Activated CD8-positive, alpha-beta T cell treated with anti-CD3 and anti-CD28 coated beads, Interleukin-2, amount 10 ng/mL, durations not matched to agents 7 days and 5 days (primary cell): ENCODE results near the gene CEP131. TPM values are rescaled to one million over a fixed set of nuclear protein-coding genes. Genes with fewer than 3 reads are reported as not detected.

Experiments used
- ATAC-seq: fragments of 150-1000 bp; cut with Tn5 transposase; one replicate; pipeline ENCODE4 v1.10.0; 2021; ENCODE audit warnings: moderate library complexity
- CTCF ChIA-PET: fragments of 350-600 bp; sonication (Branson Sonifier 250); formaldehyde crosslinking; loops from one replicate; lab custom pipeline; 2021; ENCODE audit warnings: antibody characterized with exemption; lab: Charles Lee
- POLR2A ChIA-PET: fragments of 350-600 bp; sonication (Branson Sonifier 250); formaldehyde crosslinking; loops from one replicate; lab custom pipeline; 2021; ENCODE audit warnings: antibody characterized with exemption; lab: Charles Lee
- DNase-seq: peaks from one replicate; pipeline ENCODE4 v3.0.0-alpha.2; 2020
- H3K27ac Mint-ChIP-seq: one replicate; pipeline ENCODE4 v1.8.0; 2021; ENCODE audit warnings: mild to moderate bottlenecking, mixed read lengths
- H3K27me3 Mint-ChIP-seq: one replicate; pipeline ENCODE4 v1.8.0; 2021; ENCODE audit warnings: low read depth, mixed read lengths
- H3K36me3 Mint-ChIP-seq: one replicate; pipeline ENCODE4 v1.8.0; 2021; ENCODE audit warnings: low read depth, mixed read lengths
- H3K4me1 Mint-ChIP-seq: one replicate; pipeline ENCODE4 v1.8.0; 2021; ENCODE audit warnings: low read depth, mixed read lengths
- H3K4me3 Mint-ChIP-seq: one replicate; pipeline ENCODE4 v1.8.0; 2021; ENCODE audit warnings: mild to moderate bottlenecking, mixed read lengths
- H3K9me3 Mint-ChIP-seq: one replicate; pipeline ENCODE4 v1.8.0; 2022; ENCODE audit warnings: mixed read lengths; ENCODE audit not compliant: insufficient read depth
- total RNA-seq, 2 experiments: library from RNA; stranded (reverse); gene quantifications; one replicate each; pipeline ENCODE4 v1.2.3, GENCODE V29; 2021

CEP131 gene
- total RNA-seq, 2 experiments from 2014 or later = 17.9 to 19.0 TPM

GRCh38 chr17:81200695-81201580, 21.8 kb downstream of the CEP131 start:
- no peak overlapping the region for H3K27ac Mint-ChIP-seq
- no peak overlapping the region for H3K4me3 Mint-ChIP-seq
- DNase-seq (peak; percentile 58), ATAC-seq (peak; percentile 79)
- H3K36me3 Mint-ChIP-seq = no peaks in the 10 kb centered on the region
- ChIA-PET CTCF (interaction anchor here (1.3 kb wide), 1 partner anchor 57 kb away, joined by 3 read pairs; no protein-coding TSS in a partner anchor), POLR2A (no interaction called here)
- no peaks in the 10 kb centered on the region for H3K4me1 Mint-ChIP-seq
- no peaks in the 10 kb centered on the region for H3K9me3 Mint-ChIP-seq
- H3K27me3 Mint-ChIP-seq = no peaks in the 10 kb centered on the region

GRCh38 chr17:81200201-81200600, 22.6 kb downstream of the CEP131 start:
- DNase-seq (no peak), ATAC-seq (no peak)
- Mint-ChIP-seq H3K4me1 (no peaks in the 10 kb centered on the region), H3K27me3 (no peaks in the 10 kb centered on the region), H3K36me3 (no peaks in the 10 kb centered on the region), H3K4me3 (no peak overlapping the region), H3K27ac (no peak overlapping the region), H3K9me3 (no peaks in the 10 kb centered on the region)
- ChIA-PET CTCF (interaction anchor here (1.3 kb wide), 1 partner anchor 56 kb away, joined by 3 read pairs; no protein-coding TSS in a partner anchor), POLR2A (no interaction called here)

- Mint-ChIP-seq H3K4me3 (no peak overlapping the region), H3K27ac (no peak overlapping the region), H3K4me1 (no peaks in the 10 kb centered on the region), H3K36me3 (no peaks in the 10 kb centered on the region), H3K27me3 (no peaks in the 10 kb centered on the region), H3K9me3 (no peaks in the 10 kb centered on the region)
- ChIA-PET POLR2A (no interaction called here), CTCF (no interaction called here)
- DNase-seq (no peak), ATAC-seq (no peak)
Measured at GRCh38 chr17:81199482-81199830, 23.3 kb downstream of the CEP131 start.

- ATAC-seq (no peak), DNase-seq (no peak)
- no peaks in the 10 kb centered on the region for H3K36me3 Mint-ChIP-seq
- no peaks in the 10 kb centered on the region for H3K27me3 Mint-ChIP-seq
- no peak overlapping the region for H3K4me3 Mint-ChIP-seq
- POLR2A ChIA-PET = no interaction called here
- no peaks in the 10 kb centered on the region for H3K4me1 Mint-ChIP-seq
- CTCF ChIA-PET = no interaction called here
- no peak overlapping the region for H3K27ac Mint-ChIP-seq
- no peaks in the 10 kb centered on the region for H3K9me3 Mint-ChIP-seq
Measured at GRCh38 chr17:81198826-81199481, 23.8 kb downstream of the CEP131 start.

GRCh38 chr17:81197831-81198490, 24.8 kb downstream of the CEP131 start:
- Mint-ChIP-seq H3K9me3 (no peaks in the 10 kb centered on the region), H3K4me1 (no peaks in the 10 kb centered on the region), H3K27me3 (no peaks in the 10 kb centered on the region), H3K4me3 (no peak overlapping the region), H3K36me3 (no peaks in the 10 kb centered on the region), H3K27ac (no peak overlapping the region)
- ATAC-seq (no peak), DNase-seq (no peak)
- POLR2A ChIA-PET = no interaction called here
- CTCF ChIA-PET = no interaction called here

GRCh38 chr17:81197409-81197795, 25.4 kb downstream of the CEP131 start:
- Mint-ChIP-seq H3K9me3 (no peaks in the 10 kb centered on the region), H3K36me3 (no peaks in the 10 kb centered on the region), H3K27me3 (no peaks in the 10 kb centered on the region), H3K27ac (no peak overlapping the region), H3K4me1 (no peaks in the 10 kb centered on the region), H3K4me3 (no peak overlapping the region)
- DNase-seq (no peak), ATAC-seq (no peak)
- ChIA-PET CTCF (no interaction called here), POLR2A (no interaction called here)

- no peak for ATAC-seq
- no peaks in the 10 kb centered on the region for H3K4me1 Mint-ChIP-seq
- DNase-seq = no peak
- CTCF ChIA-PET = no interaction called here
- POLR2A ChIA-PET = no interaction called here
- no peaks in the 10 kb centered on the region for H3K36me3 Mint-ChIP-seq
- no peaks in the 10 kb centered on the region for H3K27me3 Mint-ChIP-seq
- no peak overlapping the region for H3K4me3 Mint-ChIP-seq
- H3K27ac Mint-ChIP-seq = no peak overlapping the region
- H3K9me3 Mint-ChIP-seq = no peaks in the 10 kb centered on the region
Measured at GRCh38 chr17:81196505-81197408, 26.0 kb downstream of the CEP131 start.

GRCh38 chr17:81195941-81196495, 26.7 kb downstream of the CEP131 start:
- no peak overlapping the region for H3K27ac Mint-ChIP-seq
- no peaks in the 10 kb centered on the region for H3K4me1 Mint-ChIP-seq
- ATAC-seq (no peak), DNase-seq (no peak)
- POLR2A ChIA-PET = no interaction called here
- no peaks in the 10 kb centered on the region for H3K36me3 Mint-ChIP-seq
- no peaks in the 10 kb centered on the region for H3K9me3 Mint-ChIP-seq
- CTCF ChIA-PET = no interaction called here
- no peaks in the 10 kb centered on the region for H3K27me3 Mint-ChIP-seq
- no peak overlapping the region for H3K4me3 Mint-ChIP-seq

- no peak overlapping the region for H3K4me3 Mint-ChIP-seq
Measured at GRCh38 chr17:81194941-81195901, 27.5 kb downstream of the CEP131 start.

GRCh38 chr17:81194225-81194760, 28.5 kb downstream of the CEP131 start:
- H3K36me3 Mint-ChIP-seq = no peaks in the 10 kb centered on the region
- ChIA-PET CTCF (no interaction called here), POLR2A (no interaction called here)
- DNase-seq = no peak
- no peaks in the 10 kb centered on the region for H3K4me1 Mint-ChIP-seq
- no peak overlapping the region for H3K4me3 Mint-ChIP-seq
- no peaks in the 10 kb centered on the region for H3K27me3 Mint-ChIP-seq
- no peak for ATAC-seq
- no peak overlapping the region for H3K27ac Mint-ChIP-seq
- H3K9me3 Mint-ChIP-seq = no peaks in the 10 kb centered on the region

More at GRCh38 chr17:81194941-81195901, 27.5 kb downstream of the CEP131 start:
- DNase-seq (no peak), ATAC-seq (no peak)
- H3K27me3 Mint-ChIP-seq = no peaks in the 10 kb centered on the region
- H3K36me3 Mint-ChIP-seq = no peaks in the 10 kb centered on the region
- H3K9me3 Mint-ChIP-seq = no peaks in the 10 kb centered on the region
- no peak overlapping the region for H3K27ac Mint-ChIP-seq
- POLR2A ChIA-PET = no interaction called here
- H3K4me1 Mint-ChIP-seq = no peaks in the 10 kb centered on the region
- CTCF ChIA-PET = no interaction called here
